Lower leg skin (tissue), 4 donors: ENCODE data around the gene SRMS. TPM values are rescaled to one million over a fixed set of nuclear protein-coding genes. Genes with fewer than 3 reads are reported as not detected.

Source experiments
- DNase-seq, 2 donors: peaks; one replicate each; pipeline ENCODE4 v3.0.0-alpha.2; 2019; ENCODE audit warnings: low spot score in 2 of 2
- H3K4me3 ChIP-seq: fragments of 200-600 bp; sonication (generic); 2 replicates; pipeline ENCODE4 v1.5.1; 2017; ENCODE audit warnings: mild to moderate bottlenecking, low read depth; ENCODE audit not compliant: poor library complexity, severe bottlenecking
- CTCF ChIP-seq, 3 donors: fragments of 450-650 bp; IDR thresholded peaks; one replicate each; pipeline ENCODE4 v1.5.1; 2016; ENCODE audit warnings: antibody characterized with exemption in 3 of 3, mild to moderate bottlenecking in 3 of 3, moderate library complexity in 2 of 3
- POLR2A ChIP-seq, 2 donors: fragments of 450-650 bp; IDR thresholded peaks; one replicate each; pipeline ENCODE4 v1.6.1; 2016 to 2017; ENCODE audit warnings: antibody characterized with exemption in 2 of 2, mild to moderate bottlenecking in 1 of 2, moderate library complexity in 1 of 2
- WGBS, 2 donors: methylation state at CpG; one replicate each; pipeline ENCODE4 v1.1.5; 2018; 5-methylcytosine and 5-hydroxymethylcytosine counted together
- intact Hi-C: fragments of 100-400 bp; cut with DNase I; formaldehyde crosslinking; loops from one replicate; pipeline ENCODE4 v1.15.0; 2023; ENCODE audit warnings: low total_unique reads
- total RNA-seq, 4 donors: library from RNA; depleted of rRNA; stranded (reverse); fragments of >200 nt; gene quantifications; one replicate each; pipeline ENCODE4 v1.1.0, GENCODE V29; 2016

The SRMS gene
- total RNA-seq, 4 donors from 2014 or later = 0.16 to 0.59 (median 0.37) TPM; not detected in 1

GRCh38 chr20:63558804-63559484, 11.4 kb upstream of the SRMS start:
- WGBS, 2 donors = 92 to 96% methylated on average over 14 of the region's 14 CpGs
- H3K4me3 ChIP-seq = no peak overlapping the region
- TF ChIP-seq POLR2A (IDR thresholded peaks at IDR 0.05) = no peak
- intact Hi-C loops = no loop called here
- no peak for DNase-seq

- no peak for DNase-seq
- no peak overlapping the region for H3K4me3 ChIP-seq
- intact Hi-C loops = no loop called here
- WGBS, 2 donors = 91 to 92% methylated on average over 19 of the region's 19 CpGs
- TF ChIP-seq POLR2A (IDR thresholded peaks at IDR 0.05) = no peak
- no peak for TF ChIP-seq CTCF (IDR thresholded peaks at IDR 0.05)
Observed at GRCh38 chr20:63557481-63557891, 9.9 kb upstream of the SRMS start.

- no peak for DNase-seq
- 76 to 78% methylated on average over 23 of the region's 23 CpGs for WGBS, 2 donors
- intact Hi-C loops = no loop called here
Observed at GRCh38 chr20:63556873-63557478, 9.4 kb upstream of the SRMS start.

GRCh38 chr20:63555661-63556381, 8.3 kb upstream of the SRMS start:
- intact Hi-C loops = no loop called here
- WGBS, 2 donors = 87 to 95% methylated on average over 20 to 34 of the region's 45 CpGs
- no peak overlapping the region for H3K4me3 ChIP-seq
- DNase-seq = no peak
- TF ChIP-seq POLR2A (IDR thresholded peaks at IDR 0.05) (no peak), CTCF (IDR thresholded peaks at IDR 0.05) (no peak)

More at GRCh38 chr20:63556873-63557478, 9.4 kb upstream of the SRMS start:
- no peak overlapping the region for H3K4me3 ChIP-seq
- TF ChIP-seq POLR2A (IDR thresholded peaks at IDR 0.05) = no peak
- TF ChIP-seq CTCF (IDR thresholded peaks at IDR 0.05) = no peak

GRCh38 chr20:63554361-63555278, 7.1 kb upstream of the SRMS start:
- no peak for TF ChIP-seq CTCF (IDR thresholded peaks at IDR 0.05)
- TF ChIP-seq POLR2A (IDR thresholded peaks at IDR 0.05) = no peak
- intact Hi-C loops = no loop called here
- DNase-seq = no peak
- no peak overlapping the region for H3K4me3 ChIP-seq
- WGBS, 2 donors = 55 to 68% methylated on average over 26 to 36 of the region's 38 CpGs
